K562 (cell line): ENCODE data around the gene BBS1. TPM values are rescaled to one million over a fixed set of nuclear protein-coding genes. Genes with fewer than 3 reads are reported as not detected.

Experiments
- CBX3 ChIP-seq, 2 experiments: IDR thresholded peaks; 1 replicate in 1 of 2; 2 replicates in 1 of 2; pipeline ENCODE4 v1.6.1; 2012; ENCODE audit warnings: inconsistent platforms in 2 of 2, low read length in 2 of 2, borderline replicate concordance in 1 of 2, control low read depth in 1 of 2
- CREB3L1 ChIP-seq: fragments of 450-650 bp; IDR thresholded peaks from 2 replicates; pipeline ENCODE4 v1.6.1; 2014; ENCODE audit warnings: low read depth, mild to moderate bottlenecking, moderate library complexity, borderline replicate concordance
- E2F6 ChIP-seq, 2 experiments: IDR thresholded peaks; 2 replicates each; pipeline ENCODE4 v1.6.1; 2011; ENCODE audit warnings: borderline replicate concordance in 1 of 2, control low read depth in 1 of 2, low read depth in 1 of 2, low read length in 1 of 2, mild to moderate bottlenecking in 1 of 2, mixed read lengths in 1 of 2, moderate library complexity in 1 of 2; ENCODE audit not compliant: insufficient read depth in 1 of 2, insufficient read length in 1 of 2, poor library complexity in 1 of 2, severe bottlenecking in 1 of 2; ENCODE audit errors: extremely low read depth in 1 of 2
- EP400 ChIP-seq: fragments of 450-650 bp; IDR thresholded peaks from 2 replicates; pipeline ENCODE4 v1.6.1; 2017; ENCODE audit warnings: antibody characterized with exemption, mild to moderate bottlenecking, moderate library complexity
- FIP1L1 ChIP-seq: fragments of 200-400 bp; formaldehyde crosslinking; IDR thresholded peaks from 2 replicates; pipeline ENCODE4 v1.6.1; 2018; ENCODE audit warnings: mild to moderate bottlenecking, low read depth, low read length; ENCODE audit not compliant: poor library complexity, severe bottlenecking
- FOS ChIP-seq: IDR thresholded peaks from 3 replicates; pipeline ENCODE4 v1.6.1; 2011; ENCODE audit not compliant: insufficient read length; ENCODE audit errors: extremely low read depth
- FOXP4 ChIP-seq: sonication (generic); formaldehyde crosslinking; IDR thresholded peaks from 2 replicates; pipeline ENCODE4 v1.8.0; 2022; ENCODE audit warnings: mild to moderate bottlenecking, missing genetic modification reagents, borderline replicate concordance
- KAT7 ChIP-seq: sonication (generic); formaldehyde crosslinking; IDR thresholded peaks from 2 replicates; pipeline ENCODE4 v1.8.0; 2022; ENCODE audit warnings: missing genetic modification reagents, mild to moderate bottlenecking, borderline replicate concordance
- L3MBTL2 ChIP-seq: fragments of 450-650 bp; IDR thresholded peaks from 2 replicates; pipeline ENCODE4 v1.6.1; 2016; ENCODE audit warnings: mild to moderate bottlenecking, moderate library complexity
- NELFE ChIP-seq: IDR thresholded peaks from 2 replicates; pipeline ENCODE4 v1.6.1; 2011; ENCODE audit warnings: mild to moderate bottlenecking; ENCODE audit not compliant: insufficient read depth, insufficient read length
- YY1 ChIP-seq, 3 experiments: IDR thresholded peaks; 2 replicates each; pipeline ENCODE4 v1.6.1; 2011; ENCODE audit warnings: low read length in 2 of 3, mild to moderate bottlenecking in 2 of 3, moderate library complexity in 2 of 3, borderline replicate concordance in 1 of 3, control low read depth in 1 of 3, low read depth in 1 of 3; ENCODE audit not compliant: insufficient read depth in 3 of 3, insufficient replicate concordance in 2 of 3, control insufficient read depth in 1 of 3, insufficient read length in 1 of 3; ENCODE audit errors: extremely low read depth in 1 of 3
- ZBTB33 ChIP-seq: sonication (generic); formaldehyde crosslinking; IDR thresholded peaks from 2 replicates; pipeline ENCODE4 v1.8.1; 2023; ENCODE audit warnings: mild to moderate bottlenecking, missing genetic modification reagents
- ZNF431 ChIP-seq: sonication (generic); formaldehyde crosslinking; IDR thresholded peaks from 2 replicates; pipeline ENCODE4 v1.8.0; 2022; ENCODE audit warnings: mild to moderate bottlenecking, missing genetic modification reagents
- ZNF511 ChIP-seq: sonication (generic); formaldehyde crosslinking; IDR thresholded peaks from 2 replicates; pipeline ENCODE4 v1.8.0; 2022; ENCODE audit warnings: mild to moderate bottlenecking, missing genetic modification reagents
- ZNF740 ChIP-seq, 3 experiments: fragments of 200-800 bp in 1 of 3; sonication (Bioruptor generic) in 1 of 3; sonication (generic) in 1 of 3; formaldehyde crosslinking in 1 of 3; IDR thresholded peaks; 2 replicates each; pipeline versions ENCODE4 v1.6.1 to v1.8.0; 2016 to 2022; ENCODE audit warnings: mild to moderate bottlenecking in 2 of 3, missing compliant biosample characterization in 2 of 3, missing genetic modification characterization in 2 of 3, missing genetic modification reagents in 1 of 3
- polyA plus RNA-seq, 8 experiments: library from polyadenylated mRNA; depleted of rRNA in 4 of 8; stranded (reverse) in 5 of 8; unstranded in 3 of 8; fragments of >200 nt; fragmentation: Nextera tagmentation in 2 of 8; fragmentation: Illumina TruSeq in 1 of 8; extraction: Ambion mirVana in 2 of 8; extraction: Trizol in 1 of 8; gene quantifications; 2 replicates each; pipeline versions ENCODE4 v1.2.1 to v1.2.3, GENCODE V29; 2011 to 2014; ENCODE audit warnings: inconsistent platforms in 1 of 8, missing spikeins in 1 of 8
- total RNA-seq, 7 experiments: library from RNA; depleted of rRNA in 6 of 7; stranded (reverse); fragments of >200 nt in 6 of 7; fragmentation: Illumina TruSeq in 2 of 7; extraction: Trizol in 2 of 7; gene quantifications; 2 replicates each; pipeline versions ENCODE4 v1.2.1 to v1.2.3, GENCODE V29; 2011 to 2021; ENCODE audit warnings: low replicate concordance in 1 of 7

The BBS1 gene
- total and polyA plus RNA-seq, 9 of the 15 experiments (the other 6 are each of a cell fraction or from before 2014, with no cell fraction given) = 9.0 to 19.8 (median 12.1) TPM

GRCh38 chr11:66559142-66559865 is 48.9 kb downstream of the BBS1 start (continued):
- TF ChIP-seq NELFE (no peak), E2F6 (IDR thresholded peaks at IDR 0.05; ENCODE audit: borderline replicate concordance in 1 of 2, extremely low read depth in 1 of 2, insufficient read depth in 1 of 2, insufficient read length in 1 of 2, low read depth in 1 of 2, low read length in 1 of 2, poor library complexity in 1 of 2, severe bottlenecking in 1 of 2) (peak; percentile 99 to 100), FIP1L1 (peak; percentile 32), KAT7 (CRISPR knock-in tag) (no peak), YY1 (IDR thresholded peaks at IDR 0.05; ENCODE audit: borderline replicate concordance in 1 of 3, control insufficient read depth in 1 of 3, extremely low read depth in 1 of 3, insufficient read depth in 3 of 3, insufficient read length in 1 of 3, insufficient replicate concordance in 2 of 3, low read depth in 1 of 3, low read length in 2 of 3) (peak in 1 of 3 experiments; percentile 19), FOS (no peak), CBX3 (IDR thresholded peaks at IDR 0.05; ENCODE audit: borderline replicate concordance in 1 of 2, low read length in 2 of 2) (peak in 1 of 2 experiments; percentile 87; a peak in 2 of 3 replicates), FOXP4 (peak; percentile 95; the same call in 1 of the 2 replicates), ZBTB33 (CRISPR knock-in tag) (peak; percentile 97), L3MBTL2 (peak; percentile 99), ZNF511 (CRISPR knock-in tag) (peak; percentile 74; the same call in 1 of the 2 replicates), ZNF740 (CRISPR knock-in tag; IDR thresholded peaks at IDR 0.05) (0 out of 2 replicates have a peak, but pooled peaks have one; percentile 22), ZNF740 (tag; IDR thresholded peaks at IDR 0.05) (no peak), CREB3L1 (peak; percentile 82; the same call in 1 of the 2 replicates), ZNF431 (CRISPR knock-in tag) (peak; percentile 87), EP400 (peak; percentile 84; the same call in 1 of the 2 replicates)
